ENCODE measurements around the gene POMT2.

DNA sequence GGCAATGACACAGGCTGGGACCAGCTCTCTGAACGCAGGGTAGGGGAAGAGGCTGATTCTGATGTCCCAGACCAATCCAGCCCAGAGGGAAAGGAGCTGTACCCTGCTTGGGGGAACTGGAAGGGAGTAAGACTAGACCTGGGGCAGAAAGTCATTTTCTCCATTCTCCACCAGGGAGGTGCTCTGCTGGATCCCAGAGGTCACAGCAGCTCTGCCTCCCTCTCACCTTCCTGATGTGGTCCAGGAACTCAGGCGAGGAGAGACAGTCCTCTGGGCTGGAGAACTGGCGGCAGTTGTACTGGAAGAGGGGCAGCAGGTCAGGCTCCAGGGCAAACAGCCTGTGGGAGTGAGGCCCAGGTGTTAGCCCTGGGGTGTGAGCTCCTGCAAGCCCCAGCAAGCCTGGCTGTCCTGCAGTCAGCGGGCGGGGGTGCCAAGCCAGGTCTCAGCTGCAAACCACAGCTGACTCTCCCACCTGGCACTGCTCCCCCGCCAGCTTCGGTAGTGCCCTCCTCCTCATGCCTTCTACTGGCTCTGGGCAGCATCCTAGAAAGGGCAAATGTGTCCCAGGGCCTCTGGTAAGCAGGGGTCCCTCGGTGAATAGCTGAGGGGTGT is 51.6 kb downstream of the POMT2 start:
- TF ChIP-seq POLR2A (IDR thresholded peaks at IDR 0.05; ENCODE audit: low read length) (no peak), GATA1 (IDR thresholded peaks at IDR 0.05; ENCODE audit: low read depth, low read length) (no peak)

Measured in erythroblast (primary cell).